ENCODE measurements around the gene ATF7IP2. TPM values are rescaled to one million over a fixed set of nuclear protein-coding genes. Genes with fewer than 3 reads are reported as not detected.
"Not testable (repeated sequence)": the region's sequence is repeated elsewhere in the genome, so short reads cannot be mapped to it uniquely, and the experiment has no call there.

The ATF7IP2 gene
- total RNA-seq, 1 experiment from 2014 or later, result not detected

GRCh38 chr16:10504404-10504885 lies 118.6 kb downstream of the ATF7IP2 start:
- Histone ChIP-seq H3K27ac (no peak overlapping the region), H3K4me1 (no peaks in the 10 kb centered on the region), H3K4me3 (no peak overlapping the region), H3K9me3 (replicated peaks) (no peaks in the 10 kb centered on the region), H3K36me3 (no peaks in the 10 kb centered on the region), H3K27me3 (no peaks in the 10 kb centered on the region)
- DNase-seq, result no peak

GRCh38 chr16:10505286-10505685 lies 119.4 kb downstream of the ATF7IP2 start:
- not testable (repeated sequence) for H3K36me3 ChIP-seq; DNase-seq; H3K4me1 ChIP-seq; H3K9me3 ChIP-seq (replicated peaks); H3K27me3 ChIP-seq; H3K4me3 ChIP-seq; H3K27ac ChIP-seq

DNA sequence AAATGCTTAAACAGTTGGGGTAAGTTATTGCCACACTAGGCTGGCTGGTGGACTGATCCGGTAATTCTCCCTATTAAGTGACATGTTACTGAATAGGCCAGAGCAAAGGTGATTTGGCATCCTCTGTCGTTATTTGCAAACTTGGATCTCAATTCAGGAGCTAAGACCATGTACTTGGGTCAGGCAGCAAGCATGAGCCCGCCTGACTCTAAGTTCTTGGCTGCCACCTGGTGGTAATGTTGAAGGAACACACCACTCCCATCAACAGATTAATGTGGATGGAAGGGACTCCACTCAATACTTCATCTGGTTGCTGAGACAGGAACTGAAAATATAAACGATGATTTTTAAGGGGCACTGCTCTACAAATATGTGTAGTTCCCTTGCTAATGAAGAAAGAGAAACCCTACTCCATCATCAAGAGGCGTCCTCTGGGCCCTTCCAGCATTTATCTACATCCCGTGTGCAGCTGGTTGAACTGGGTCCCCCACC lies 123.7 kb downstream of the ATF7IP2 start:
- peak; percentile 59 to 86 for DNase-seq
- no peaks in the 10 kb centered on the region for H3K9me3 ChIP-seq (replicated peaks)

DNA sequence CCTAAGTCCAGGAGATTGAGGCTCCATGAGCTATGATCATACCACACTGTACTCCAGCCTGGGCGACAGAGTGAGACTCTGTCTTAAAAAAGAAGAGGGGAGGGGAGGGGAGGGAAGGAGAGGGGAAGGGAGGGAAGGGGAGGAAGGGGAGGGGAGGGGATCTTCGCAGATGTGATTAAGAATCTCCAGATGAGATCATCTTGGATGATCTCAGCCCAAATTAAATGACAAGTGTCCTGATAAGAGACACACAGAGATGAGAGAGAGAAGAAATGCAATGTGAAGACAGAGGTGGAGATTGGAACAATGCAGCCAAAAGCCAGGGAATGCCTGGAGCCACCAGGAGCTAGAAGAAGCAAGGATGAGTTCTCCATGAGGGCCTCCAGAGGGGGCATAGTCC lies 124.4 kb downstream of the ATF7IP2 start:
- H3K4me1 ChIP-seq, result no peaks in the 10 kb centered on the region
- no peak for DNase-seq
- H3K27me3 ChIP-seq, result no peaks in the 10 kb centered on the region
- no peaks in the 10 kb centered on the region for H3K36me3 ChIP-seq
- H3K4me3 ChIP-seq, result no peak overlapping the region
- no peak overlapping the region for H3K27ac ChIP-seq
- no peaks in the 10 kb centered on the region for H3K9me3 ChIP-seq (replicated peaks)

More for the DNA sequence above, 123.7 kb downstream of the ATF7IP2 start:
- no peaks in the 10 kb centered on the region for H3K27me3 ChIP-seq
- H3K36me3 ChIP-seq, result no peaks in the 10 kb centered on the region
- H3K27ac ChIP-seq, result no peak overlapping the region
- H3K4me3 ChIP-seq, result no peak overlapping the region
- H3K4me1 ChIP-seq, result no peaks in the 10 kb centered on the region

- Histone ChIP-seq H3K27ac (no peak overlapping the region), H3K9me3 (replicated peaks) (no peaks in the 10 kb centered on the region), H3K27me3 (no peaks in the 10 kb centered on the region), H3K4me3 (no peak overlapping the region), H3K36me3 (no peaks in the 10 kb centered on the region), H3K4me1 (no peaks in the 10 kb centered on the region)
- no peak for DNase-seq
Observed at GRCh38 chr16:10511829-10512228, 126.0 kb downstream of the ATF7IP2 start.

- peak; percentile 25 to 67 for DNase-seq
- H3K27me3 ChIP-seq, result no peaks in the 10 kb centered on the region
- H3K36me3 ChIP-seq, result no peaks in the 10 kb centered on the region
- H3K27ac ChIP-seq, result no peak overlapping the region
- H3K4me1 ChIP-seq, result no peaks in the 10 kb centered on the region
- no peak overlapping the region for H3K4me3 ChIP-seq
- no peaks in the 10 kb centered on the region for H3K9me3 ChIP-seq (replicated peaks)
Observed at GRCh38 chr16:10514369-10515055, 128.7 kb downstream of the ATF7IP2 start.

DNA sequence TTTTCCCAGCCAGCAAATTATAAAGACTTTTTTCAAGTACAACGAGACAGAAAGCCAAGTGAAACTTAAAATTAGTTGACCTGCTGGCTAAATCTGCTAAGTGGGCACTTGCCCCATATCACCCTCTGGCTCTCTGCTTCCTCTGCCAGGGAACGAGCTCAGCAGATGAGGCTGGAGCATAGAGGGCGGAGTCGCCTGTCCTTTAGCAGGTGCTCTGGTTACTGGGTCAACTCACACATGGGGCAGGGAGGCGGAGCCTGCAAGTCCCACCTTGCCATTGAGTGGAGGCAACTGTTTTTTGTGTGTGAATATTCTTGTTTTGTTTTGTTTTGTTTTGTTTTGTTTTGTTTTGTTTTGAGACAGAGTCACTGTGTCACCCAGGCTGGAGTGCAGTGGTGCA lies 132.0 kb downstream of the ATF7IP2 start:
- DNase-seq, result no peak
- Histone ChIP-seq H3K36me3 (no peaks in the 10 kb centered on the region), H3K4me3 (no peak overlapping the region)

DNA sequence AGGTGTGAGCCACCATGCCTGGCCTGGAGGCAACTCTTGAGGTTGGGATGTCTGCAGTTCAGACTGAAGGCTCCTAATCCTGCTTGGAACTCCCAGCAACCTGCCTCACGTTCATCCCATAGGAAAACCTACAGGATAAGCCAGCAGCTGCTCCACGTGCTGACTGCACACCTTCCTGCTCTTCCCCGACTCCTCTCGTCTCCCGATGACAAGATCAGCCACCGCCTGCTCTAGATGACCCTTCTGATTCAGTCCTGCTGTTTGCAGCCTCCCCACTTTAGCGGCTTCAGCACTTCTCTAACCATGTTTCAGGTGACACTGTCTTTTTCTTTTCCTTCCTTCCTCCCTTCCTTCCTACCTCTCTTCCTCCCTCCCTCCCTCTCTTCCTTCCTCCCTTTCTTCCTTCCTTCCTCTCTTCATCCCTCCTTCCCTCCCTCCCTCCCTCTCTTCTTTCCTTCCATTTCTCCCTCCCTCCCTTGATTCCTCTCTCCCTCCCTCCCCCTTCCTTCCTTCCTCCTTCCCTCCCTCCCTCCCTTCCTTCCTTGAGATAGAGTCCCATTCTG lies 132.7 kb downstream of the ATF7IP2 start:
- Histone ChIP-seq H3K36me3 (no peaks in the 10 kb centered on the region), H3K27ac (no peak overlapping the region), H3K27me3 (no peaks in the 10 kb centered on the region), H3K4me3 (no peak overlapping the region), H3K4me1 (no peaks in the 10 kb centered on the region), H3K9me3 (replicated peaks) (no peaks in the 10 kb centered on the region)
- DNase-seq, result no peak

More for the DNA sequence above, 132.0 kb downstream of the ATF7IP2 start:
- Histone ChIP-seq H3K27me3 (no peaks in the 10 kb centered on the region), H3K4me1 (no peaks in the 10 kb centered on the region), H3K27ac (no peak overlapping the region), H3K9me3 (replicated peaks) (no peaks in the 10 kb centered on the region)

DNA sequence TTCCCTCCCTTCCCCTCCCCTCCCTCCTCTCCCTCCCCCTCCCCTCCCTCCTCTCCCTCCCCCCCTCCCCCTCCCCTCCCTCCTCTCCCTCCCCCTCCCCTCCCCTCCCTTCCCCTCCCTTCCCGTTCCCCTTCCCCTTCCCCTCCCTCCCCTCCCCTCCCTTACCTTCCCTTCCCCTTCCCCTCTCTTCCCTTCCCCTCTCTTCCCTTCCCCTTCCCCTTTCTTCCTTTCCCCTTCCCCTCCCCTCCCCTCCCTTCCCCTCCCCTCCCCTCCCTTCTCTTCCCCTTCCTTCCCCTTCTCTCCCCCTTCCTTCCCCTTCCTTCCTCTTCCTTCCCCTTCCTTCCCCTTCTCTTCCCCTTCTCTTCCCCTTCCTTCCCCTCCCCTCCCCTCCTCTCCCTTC lies 133.4 kb downstream of the ATF7IP2 start:
- H3K9me3 ChIP-seq (replicated peaks), result no peaks in the 10 kb centered on the region
- no peaks in the 10 kb centered on the region for H3K36me3 ChIP-seq

DNA sequence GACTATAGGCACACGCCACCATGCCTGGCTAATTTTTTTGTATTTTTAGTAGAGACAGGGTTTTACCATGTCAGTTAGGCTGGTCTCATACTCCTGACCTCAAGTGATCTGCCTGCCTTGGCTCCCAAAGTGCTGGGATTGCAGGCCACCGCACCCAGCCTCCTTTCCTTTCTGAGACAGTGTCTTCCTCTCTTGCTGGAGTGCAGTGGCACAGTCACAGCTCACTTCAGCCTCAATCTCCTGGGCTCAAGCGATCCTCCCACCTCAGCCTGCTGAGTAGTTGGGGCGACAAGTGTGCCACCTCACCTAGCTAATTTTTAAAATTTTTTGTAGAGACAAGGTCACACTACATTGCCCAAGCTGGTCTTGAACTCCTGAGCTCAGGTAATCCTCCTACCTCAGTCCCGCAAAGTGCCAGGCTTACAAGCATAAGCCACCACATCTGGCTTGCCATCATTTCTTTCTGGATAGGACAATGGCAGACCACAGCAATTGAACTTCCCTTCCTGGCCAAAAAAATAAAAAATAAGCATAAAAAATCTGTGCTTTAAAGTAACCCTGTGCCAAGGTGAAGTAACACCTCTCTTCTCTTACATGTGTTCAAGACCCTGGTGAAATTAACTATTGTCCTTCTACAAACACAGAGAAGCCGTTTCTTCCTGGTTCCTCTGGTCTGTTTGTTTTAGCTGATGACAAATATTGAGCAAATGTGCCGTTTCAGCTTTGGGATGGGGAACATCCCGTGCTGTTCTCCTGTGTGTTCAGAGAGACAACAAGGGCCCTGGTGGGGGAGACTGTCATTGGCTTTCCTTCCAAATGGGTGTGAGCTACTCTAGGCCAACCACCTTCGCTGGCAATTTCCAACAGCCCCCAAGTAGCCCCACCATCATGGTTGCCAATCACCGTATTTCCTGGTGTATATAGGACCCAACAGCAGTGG lies 134.3 kb downstream of the ATF7IP2 start:
- no peak overlapping the region for H3K4me3 ChIP-seq
- no peaks in the 10 kb centered on the region for H3K36me3 ChIP-seq
- H3K27me3 ChIP-seq, result no peaks in the 10 kb centered on the region
- no peaks in the 10 kb centered on the region for H3K9me3 ChIP-seq (replicated peaks)
- DNase-seq, result no peak
- no peaks in the 10 kb centered on the region for H3K4me1 ChIP-seq
- H3K27ac ChIP-seq, result no peak overlapping the region

More for the DNA sequence above, 133.4 kb downstream of the ATF7IP2 start:
- Histone ChIP-seq H3K27ac (no peak overlapping the region), H3K4me3 (no peak overlapping the region), H3K4me1 (no peaks in the 10 kb centered on the region), H3K27me3 (no peaks in the 10 kb centered on the region)
- no peak for DNase-seq

GRCh38 chr16:10520869-10521578 lies 135.2 kb downstream of the ATF7IP2 start:
- no peaks in the 10 kb centered on the region for H3K4me1 ChIP-seq
- no peak overlapping the region for H3K4me3 ChIP-seq
- H3K36me3 ChIP-seq, result no peaks in the 10 kb centered on the region
- no peak overlapping the region for H3K27ac ChIP-seq
- no peaks in the 10 kb centered on the region for H3K27me3 ChIP-seq
- DNase-seq, result no peak
- no peaks in the 10 kb centered on the region for H3K9me3 ChIP-seq (replicated peaks)

GRCh38 chr16:10521681-10522274 lies 135.9 kb downstream of the ATF7IP2 start:
- Histone ChIP-seq H3K36me3 (no peaks in the 10 kb centered on the region), H3K9me3 (replicated peaks) (no peaks in the 10 kb centered on the region), H3K27ac (no peak overlapping the region), H3K4me1 (no peaks in the 10 kb centered on the region), H3K4me3 (no peak overlapping the region), H3K27me3 (no peaks in the 10 kb centered on the region)
- DNase-seq, result peak; percentile 57 to 83

DNA sequence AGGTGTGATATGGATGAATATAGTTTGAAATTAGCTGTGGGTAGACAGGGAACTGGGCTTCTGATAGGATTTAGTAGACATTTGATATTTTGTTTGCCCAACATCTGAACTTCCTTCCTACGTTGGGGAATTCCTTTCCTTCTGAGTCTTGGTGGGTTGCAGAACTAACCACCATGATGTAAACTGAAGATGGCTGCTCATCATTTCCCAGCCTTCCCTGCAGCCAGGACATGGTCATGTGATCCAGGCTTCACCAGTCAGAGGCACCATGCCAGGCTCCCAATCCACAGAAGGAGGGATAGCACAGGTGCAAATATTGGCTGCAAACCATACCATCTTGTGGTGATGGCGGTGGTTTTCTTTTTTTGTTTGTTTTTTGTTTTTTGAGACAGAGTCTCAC lies 137.1 kb downstream of the ATF7IP2 start:
- no peaks in the 10 kb centered on the region for H3K27me3 ChIP-seq
- no peaks in the 10 kb centered on the region for H3K9me3 ChIP-seq (replicated peaks)
- no peak overlapping the region for H3K27ac ChIP-seq
- DNase-seq, result peak; percentile 11 to 34
- no peaks in the 10 kb centered on the region for H3K36me3 ChIP-seq
- H3K4me1 ChIP-seq, result no peaks in the 10 kb centered on the region
- no peak overlapping the region for H3K4me3 ChIP-seq

- no peak for DNase-seq
- Histone ChIP-seq H3K4me1 (no peaks in the 10 kb centered on the region), H3K27ac (no peak overlapping the region), H3K27me3 (no peaks in the 10 kb centered on the region), H3K9me3 (replicated peaks) (no peaks in the 10 kb centered on the region), H3K4me3 (no peak overlapping the region), H3K36me3 (no peaks in the 10 kb centered on the region)
Observed at GRCh38 chr16:10525214-10525825, 139.5 kb downstream of the ATF7IP2 start.

Data from SJCRH30 (cell line).